ENCODE results near the gene LRRC10B. TPM values are rescaled to one million over a fixed set of nuclear protein-coding genes. Genes with fewer than 3 reads are reported as not detected.

The LRRC10B gene
- total and polyA plus RNA-seq, 2 of the 8 experiments (the other 6 are each of a cell fraction or from before 2014, with no cell fraction given), result 0.47 to 0.71 TPM

- TF ChIP-seq, protein P1, sequence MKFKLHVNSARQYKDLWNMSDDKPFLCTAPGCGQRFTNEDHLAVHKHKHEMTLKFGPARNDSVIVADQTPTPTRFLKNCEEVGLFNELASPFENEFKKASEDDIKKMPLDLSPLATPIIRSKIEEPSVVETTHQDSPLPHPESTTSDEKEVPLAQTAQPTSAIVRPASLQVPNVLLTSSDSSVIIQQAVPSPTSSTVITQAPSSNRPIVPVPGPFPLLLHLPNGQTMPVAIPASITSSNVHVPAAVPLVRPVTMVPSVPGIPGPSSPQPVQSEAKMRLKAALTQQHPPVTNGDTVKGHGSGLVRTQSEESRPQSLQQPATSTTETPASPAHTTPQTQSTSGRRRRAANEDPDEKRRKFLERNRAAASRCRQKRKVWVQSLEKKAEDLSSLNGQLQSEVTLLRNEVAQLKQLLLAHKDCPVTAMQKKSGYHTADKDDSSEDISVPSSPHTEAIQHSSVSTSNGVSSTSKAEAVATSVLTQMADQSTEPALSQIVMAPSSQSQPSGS (IDR thresholded peaks at IDR 0.05; ENCODE audit: low read length), result no peak
- TF ChIP-seq TCF12 (IDR thresholded peaks at IDR 0.05; ENCODE audit: low read depth, low read length), result no peak
- TF ChIP-seq, protein P2, sequence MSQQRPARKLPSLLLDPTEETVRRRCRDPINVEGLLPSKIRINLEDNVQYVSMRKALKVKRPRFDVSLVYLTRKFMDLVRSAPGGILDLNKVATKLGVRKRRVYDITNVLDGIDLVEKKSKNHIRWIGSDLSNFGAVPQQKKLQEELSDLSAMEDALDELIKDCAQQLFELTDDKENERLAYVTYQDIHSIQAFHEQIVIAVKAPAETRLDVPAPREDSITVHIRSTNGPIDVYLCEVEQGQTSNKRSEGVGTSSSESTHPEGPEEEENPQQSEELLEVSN (IDR thresholded peaks at IDR 0.05), result no peak
Observed at GRCh38 chr11:61502522-61502921, 6.0 kb upstream of the LRRC10B start (continued).
